ENCODE results near the gene ATOH8.

The ATOH8 gene

GRCh38 chr2:85707304-85707703 is 46.5 kb upstream of the ATOH8 start:
- DNase-seq (ENCODE audit: extremely low read depth, low read depth), result peak; percentile 70
- peak; percentile 80 for TF ChIP-seq CTCF (IDR thresholded peaks at IDR 0.05; ENCODE audit: low read depth, low read length)

- TF ChIP-seq CTCF (IDR thresholded peaks at IDR 0.05; ENCODE audit: low read depth, low read length), result no peak
Observed at GRCh38 chr2:85708641-85709040, 45.1 kb upstream of the ATOH8 start.

GRCh38 chr2:85709401-85709811 is 44.4 kb upstream of the ATOH8 start:
- TF ChIP-seq CTCF (IDR thresholded peaks at IDR 0.05; ENCODE audit: low read depth, low read length), result no peak
- DNase-seq (ENCODE audit: extremely low read depth, low read depth), result no peak

More at GRCh38 chr2:85708641-85709040, 45.1 kb upstream of the ATOH8 start:
- no peak for DNase-seq (ENCODE audit: extremely low read depth, low read depth)

- TF ChIP-seq CTCF (IDR thresholded peaks at IDR 0.05; ENCODE audit: low read depth, low read length), result no peak
- DNase-seq (ENCODE audit: extremely low read depth, low read depth), result no peak
Observed at GRCh38 chr2:85710687-85711577, 42.9 kb upstream of the ATOH8 start.

- TF ChIP-seq CTCF (IDR thresholded peaks at IDR 0.05; ENCODE audit: low read depth, low read length), result no peak
- no peak for DNase-seq (ENCODE audit: extremely low read depth, low read depth)
Observed at GRCh38 chr2:85711578-85712060, 42.2 kb upstream of the ATOH8 start.

GRCh38 chr2:85712336-85712735 is 41.5 kb upstream of the ATOH8 start:
- no peak for DNase-seq (ENCODE audit: extremely low read depth, low read depth)

More at GRCh38 chr2:85712336-85712735, 41.5 kb upstream of the ATOH8 start:
- TF ChIP-seq CTCF (IDR thresholded peaks at IDR 0.05; ENCODE audit: low read depth, low read length), result no peak

All from AG09319 (cell line).